Measurements from ENCODE around the gene STK26. TPM values are rescaled to one million over a fixed set of nuclear protein-coding genes. Genes with fewer than 3 reads are reported as not detected.

The STK26 gene
- total and polyA plus RNA-seq, 2 of the 4 experiments (the other 2 are of a cell fraction) = 0.17 to 0.18 TPM

- Histone ChIP-seq H4K8ac (ENCODE audit: low read depth in 2 of 2, low read length in 2 of 2) (no peak overlapping the region), H3K9me1 (ENCODE audit: insufficient read depth, low read length) (no peaks in the 10 kb centered on the region), H4K91ac (ENCODE audit: insufficient read depth, low read depth, low read length) (no peak overlapping the region), H3K27ac (ENCODE audit: insufficient read depth, low read length) (no peak overlapping the region), H2BK120ac (ENCODE audit: low read depth, low read length) (no peak overlapping the region), H3K14ac (replicated peaks; ENCODE audit: low read depth, low read length) (no peak overlapping the region), H2BK5ac (ENCODE audit: low read depth, low read length, poor library complexity, severe bottlenecking) (no peak overlapping the region), H3K4me2 (ENCODE audit: low read depth, low read length) (no peak overlapping the region), H3K56ac (ENCODE audit: extremely low read depth, insufficient read depth, low read length) (no peak overlapping the region), H3K18ac (ENCODE audit: low read depth, low read length) (no peak overlapping the region), H3K4me3 (ENCODE audit: insufficient read depth, low read depth, low read length) (no peak overlapping the region), H3K27me3 (ENCODE audit: control insufficient read depth, insufficient read depth, low read length) (no peaks in the 10 kb centered on the region; the same call in 1 of the 2 replicates), H3K4ac (ENCODE audit: low read depth, low read length) (no peak overlapping the region), H3K9me3 (ENCODE audit: control insufficient read depth, insufficient read depth, low read length) (no peaks in the 10 kb centered on the region), H2AFZ (replicated peaks; ENCODE audit: low read length, poor library complexity) (no peak overlapping the region), H4K20me1 (ENCODE audit: insufficient read depth, low read length) (no peaks in the 10 kb centered on the region), H3K36me3 (ENCODE audit: control insufficient read depth, insufficient read depth, low read length) (no peaks in the 10 kb centered on the region), H2BK15ac (ENCODE audit: low read depth, low read length) (no peak overlapping the region), H3K23ac (ENCODE audit: low read depth, low read length) (no peak overlapping the region), H3K9ac (ENCODE audit: low read depth, low read length) (no peak overlapping the region), H2AK5ac (ENCODE audit: low read depth, low read length) (no peak overlapping the region), H4K5ac (ENCODE audit: low read depth, low read length) (no peak overlapping the region), H2AK9ac (replicated peaks; ENCODE audit: low read depth, low read length, poor library complexity) (no peak overlapping the region), H2BK20ac (ENCODE audit: low read depth, low read length) (no peak overlapping the region), H3K79me1 (ENCODE audit: low read depth in 1 of 2, low read length in 2 of 2) (no peaks in the 10 kb centered on the region), H3K4me1 (ENCODE audit: control insufficient read depth, insufficient read depth, low read length) (no peaks in the 10 kb centered on the region)
- dilution Hi-C loops (cut with HindIII; ENCODE audit: low sequenced_read_pairs, unreplicated experiment) (no loop called here), in situ Hi-C loops (cut with MboI; ENCODE audit: low sequenced_read_pairs) (no loop called here), intact Hi-C loops (cut with micrococcal nuclease) (no loop called here)
- DNase-seq = no peak
- POLR2A ChIA-PET (ENCODE audit: unreplicated experiment) = no interaction called here
- BruUV-seq (replicated peaks) = no TSS peak
- CTCF ChIA-PET = no interaction called here
- no CpG with 5 or more reads among the region's 3 CpGs for WGBS, 2 experiments (ENCODE audit: extremely low coverage in 2 of 2, insufficient read length in 1 of 2)
- no peak for ATAC-seq (ENCODE audit: low read depth)
- TF ChIP-seq POLR2A (IDR thresholded peaks at IDR 0.05; ENCODE audit: low read depth, low read length) (no peak), CEBPB (IDR thresholded peaks at IDR 0.05; ENCODE audit: low read depth, low read length) (no peak), MXI1 (IDR thresholded peaks at IDR 0.05; ENCODE audit: borderline replicate concordance, low read depth, low read length) (no peak), MAFK (IDR thresholded peaks at IDR 0.05; ENCODE audit: low read depth, low read length) (no peak), USF2 (IDR thresholded peaks at IDR 0.05; ENCODE audit: low read depth, low read length) (no peak), RCOR1 (IDR thresholded peaks at IDR 0.05; ENCODE audit: insufficient replicate concordance, low read length) (no peak), MAZ (IDR thresholded peaks at IDR 0.05; ENCODE audit: borderline replicate concordance, low read depth, low read length) (no peak), NFE2L2 (IDR thresholded peaks at IDR 0.05; ENCODE audit: low read depth, low read length) (no peak)
Measured at GRCh38 chrX:132033166-132033565, 10.1 kb downstream of the STK26 start.
